ENCODE data around the gene DPPA3.
"Not testable (repeated sequence)": the region's sequence is repeated elsewhere in the genome, so short reads cannot be mapped to it uniquely, and the experiment has no call there.

DPPA3 gene

DNA sequence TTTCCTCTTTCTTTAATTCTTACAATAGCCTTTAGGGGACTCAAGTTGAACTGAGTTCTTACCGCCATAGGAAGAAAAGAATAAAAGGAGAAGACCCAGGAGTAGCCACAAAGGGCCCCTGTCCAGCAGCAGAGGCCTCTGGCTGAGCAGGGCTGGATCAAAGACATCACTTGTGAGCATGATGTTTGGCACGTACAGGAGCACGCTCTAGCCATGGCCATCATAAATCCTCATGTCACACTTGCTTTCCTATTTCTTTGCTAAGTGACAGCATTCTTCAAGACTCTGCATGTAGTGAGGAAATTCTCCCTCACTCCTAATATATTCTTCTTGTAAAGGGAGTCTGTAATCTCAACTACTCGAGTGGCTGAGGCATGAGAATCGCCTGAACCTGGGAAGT, 20.3 kb downstream of the DPPA3 start:
- no peak for DNase-seq

DNA sequence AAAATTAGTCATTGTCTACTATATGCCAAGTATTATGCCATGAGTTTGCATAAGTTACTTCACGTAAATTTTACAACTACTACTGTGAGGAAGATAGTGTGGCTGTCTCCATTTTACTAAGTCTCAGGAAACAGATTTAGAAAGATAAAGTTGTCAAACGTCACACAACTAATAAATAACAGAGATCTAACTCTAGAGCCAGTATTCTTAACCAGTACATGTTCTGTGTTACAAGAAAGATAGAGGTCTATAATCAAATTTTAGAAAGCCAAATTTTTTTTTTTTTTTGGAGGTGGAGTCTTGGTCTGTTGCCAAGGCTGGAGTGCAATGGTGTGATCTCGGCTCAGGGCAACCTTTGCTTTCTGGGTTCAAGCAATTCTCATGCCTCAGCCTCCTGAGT, 21.8 kb downstream of the DPPA3 start:
- no peak for DNase-seq

DNA sequence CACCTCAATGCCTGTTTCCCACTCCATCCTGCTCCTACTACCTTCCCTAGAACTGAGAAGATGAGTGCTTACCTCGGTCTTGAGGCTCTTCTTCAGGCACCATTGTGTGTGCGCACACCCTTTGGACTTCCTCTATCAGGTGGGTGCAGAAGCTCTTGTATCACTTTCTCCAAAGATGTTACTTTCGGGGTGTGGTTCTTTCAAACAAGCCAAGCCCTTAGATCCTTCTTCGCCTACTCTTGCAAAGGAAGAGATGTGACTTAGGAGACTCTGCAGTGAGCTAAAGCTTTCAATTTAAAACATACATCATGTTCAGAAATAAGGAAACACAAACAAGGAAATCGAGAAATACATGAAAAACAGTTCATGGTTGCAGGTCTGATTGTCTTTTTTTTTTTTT, 36.0 kb downstream of the DPPA3 start, which contains the start of gene CLEC4C:
Gene CLEC4C (minus strand): TSS at position 130 of the 400 bp plus-strand sequence. CDS start 27 bp downstream, at position 103.
- DNase-seq: no peak

DNA sequence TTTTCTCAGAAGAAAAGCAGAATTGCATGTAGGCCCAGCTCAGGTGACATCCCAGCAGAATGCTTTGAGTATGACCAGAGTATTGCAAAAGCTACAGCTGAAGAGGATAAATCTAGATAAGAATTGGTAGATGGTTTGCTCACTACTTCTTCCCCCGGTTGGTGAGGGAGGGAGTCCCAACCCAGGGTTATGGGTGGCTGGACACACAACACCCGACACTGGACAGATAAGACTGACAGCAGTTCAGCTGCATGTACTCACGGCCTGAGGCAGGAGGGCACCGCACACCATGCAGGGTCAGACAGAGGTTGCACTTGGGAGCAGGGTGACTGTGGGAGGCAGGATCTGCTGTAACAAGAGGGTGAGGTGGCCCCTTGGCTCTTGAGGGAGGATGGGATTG, 37.6 kb downstream of the DPPA3 start:
- DNase-seq: no peak

DNA sequence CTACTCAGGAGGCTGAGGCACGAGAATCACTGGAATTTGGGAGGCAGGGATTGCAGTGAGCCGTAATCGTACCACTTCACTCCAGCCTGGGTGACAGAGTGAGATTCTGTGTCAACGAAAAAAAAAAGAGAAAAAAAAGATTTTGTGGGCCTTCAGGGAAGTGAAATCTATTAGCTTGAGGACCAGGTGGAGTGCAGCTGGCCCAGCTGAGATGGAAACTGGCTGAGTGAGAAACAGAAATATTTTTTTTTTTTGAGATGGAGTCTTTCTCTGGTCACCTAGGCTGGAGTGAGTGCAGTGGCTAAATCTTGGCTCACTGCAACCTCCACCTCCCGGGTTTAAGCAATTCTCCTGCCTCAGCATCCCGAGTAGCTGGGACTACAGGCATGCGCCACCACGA, 38.2 kb downstream of the DPPA3 start:
- no peak for DNase-seq

DNA sequence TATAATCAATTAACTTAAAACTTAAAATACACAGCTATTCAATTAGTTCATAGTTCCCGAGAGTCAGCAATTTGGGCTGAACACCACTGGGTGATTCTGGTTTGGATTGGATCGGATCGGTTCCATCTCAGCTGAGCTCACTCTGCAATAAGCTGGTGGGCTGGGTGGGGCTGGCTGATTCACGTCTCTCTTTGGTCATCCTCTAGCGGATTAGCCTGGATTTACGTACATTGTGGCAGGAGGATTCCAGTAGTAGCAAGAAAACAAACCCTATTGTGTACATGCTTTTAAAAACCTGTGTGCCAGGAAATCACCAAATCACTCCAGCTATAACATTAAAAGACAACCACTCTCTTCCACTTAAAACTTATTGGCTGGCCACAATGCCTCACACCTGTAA, 39.1 kb downstream of the DPPA3 start:
- DNase-seq: no peak

DNA sequence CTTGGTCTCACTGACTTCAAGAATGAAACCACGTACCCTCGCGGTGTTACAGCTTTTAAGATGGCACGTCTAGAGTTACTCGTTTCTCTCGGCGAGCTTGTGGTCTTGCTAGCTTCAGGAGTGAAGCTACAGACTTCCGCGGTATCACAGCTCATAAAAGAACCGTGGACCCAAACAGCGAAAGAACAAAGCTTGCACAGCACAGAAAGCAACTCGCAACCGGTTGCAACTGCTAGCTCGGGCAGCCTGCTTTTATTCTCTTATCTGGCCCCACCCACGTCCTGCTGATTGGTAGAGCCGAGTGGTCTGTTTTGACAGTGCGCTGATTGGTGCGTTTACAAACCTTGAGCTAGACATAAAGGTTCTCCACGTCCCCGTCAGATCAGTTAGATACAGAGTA, 40.2 kb downstream of the DPPA3 start:
- DNase-seq: no peak

DNA sequence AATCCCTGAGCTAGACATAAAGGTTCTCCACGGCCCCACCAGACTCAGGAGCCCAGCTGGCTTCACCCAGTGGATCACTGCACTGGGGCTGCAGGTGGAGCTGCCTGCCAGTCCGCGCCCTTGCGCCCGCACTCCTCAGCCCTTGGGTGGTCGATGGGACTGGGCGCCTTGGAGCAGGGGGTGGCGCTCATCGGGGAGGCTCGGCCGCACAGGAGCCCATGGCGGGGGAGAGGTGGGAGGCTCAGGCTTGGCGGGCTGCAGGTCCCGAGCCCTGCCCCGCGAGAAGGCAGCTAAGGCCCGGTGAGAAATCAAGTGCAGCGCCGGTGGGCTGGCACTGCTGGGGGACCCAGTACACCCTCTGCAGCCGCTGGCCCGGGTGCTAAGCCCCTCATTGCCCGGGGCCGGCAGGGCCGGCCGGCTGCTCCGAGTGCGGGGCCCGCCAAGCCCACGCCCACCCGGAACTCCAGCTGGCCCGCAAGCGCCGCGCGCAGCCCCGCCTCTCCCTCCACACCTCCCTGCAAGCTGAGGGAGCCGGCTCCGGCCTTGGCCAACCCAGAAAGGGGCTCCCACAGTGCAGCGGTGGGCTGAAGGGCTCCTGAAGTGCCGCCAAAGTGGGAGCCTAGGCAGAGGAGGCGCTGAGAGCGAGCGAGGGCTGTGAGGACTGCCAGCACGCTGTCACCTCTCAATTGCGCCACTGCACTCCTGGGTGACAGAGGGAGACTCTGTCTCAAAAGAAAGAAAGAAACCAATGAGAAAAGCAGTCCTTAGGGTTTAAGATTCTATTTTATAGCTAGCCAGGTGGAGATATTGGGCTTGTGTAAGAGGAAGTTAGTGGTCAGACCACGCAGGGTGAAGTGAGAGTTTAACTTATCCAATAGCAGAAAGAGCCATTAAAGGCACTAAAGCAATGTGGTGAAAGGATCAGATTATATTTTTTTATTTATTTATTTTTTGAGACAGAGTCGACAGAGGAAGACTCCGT, 41.0 kb downstream of the DPPA3 start:
- not testable (repeated sequence) for DNase-seq

DNA sequence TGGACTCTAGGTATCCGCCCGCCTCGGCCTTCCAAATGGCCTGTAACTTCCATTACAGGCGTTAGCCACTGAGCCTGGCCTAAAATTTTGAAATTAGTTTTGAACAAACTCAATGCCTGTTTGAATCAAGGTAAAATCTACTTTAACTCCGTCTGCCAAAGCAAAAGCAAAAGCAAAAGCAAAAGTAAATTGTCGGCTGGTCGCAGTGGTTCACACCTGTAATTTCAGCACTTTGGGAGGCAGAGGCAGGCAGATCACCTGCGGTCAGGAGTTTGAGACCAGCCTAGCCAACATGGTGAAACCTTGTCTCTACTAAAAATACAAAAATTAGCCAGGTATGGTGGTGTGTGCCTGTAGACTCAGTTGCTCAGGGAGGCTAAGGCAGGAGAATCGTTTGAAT, 44.4 kb downstream of the DPPA3 start:
- DNase-seq: not testable (repeated sequence)

DNA sequence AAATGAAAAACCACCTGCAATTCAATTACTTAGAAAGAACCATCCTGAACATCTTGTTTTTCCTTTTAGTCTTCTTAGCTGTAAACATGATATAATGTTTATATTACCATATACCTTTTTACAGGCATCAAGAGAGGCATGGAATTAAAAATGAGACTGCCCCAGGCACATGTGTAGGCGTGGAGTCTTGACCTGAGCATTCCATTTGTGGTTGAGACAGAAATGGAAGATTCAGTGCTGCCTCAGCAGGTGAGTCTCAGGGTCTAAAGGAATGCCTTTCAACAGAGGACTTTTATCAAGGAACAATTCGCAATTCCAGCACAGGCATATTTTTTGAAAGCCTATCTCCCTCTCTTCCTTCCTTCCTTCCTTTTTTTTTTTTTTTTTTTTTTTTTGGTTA, 45.8 kb downstream of the DPPA3 start:
- DNase-seq: no peak

DNA sequence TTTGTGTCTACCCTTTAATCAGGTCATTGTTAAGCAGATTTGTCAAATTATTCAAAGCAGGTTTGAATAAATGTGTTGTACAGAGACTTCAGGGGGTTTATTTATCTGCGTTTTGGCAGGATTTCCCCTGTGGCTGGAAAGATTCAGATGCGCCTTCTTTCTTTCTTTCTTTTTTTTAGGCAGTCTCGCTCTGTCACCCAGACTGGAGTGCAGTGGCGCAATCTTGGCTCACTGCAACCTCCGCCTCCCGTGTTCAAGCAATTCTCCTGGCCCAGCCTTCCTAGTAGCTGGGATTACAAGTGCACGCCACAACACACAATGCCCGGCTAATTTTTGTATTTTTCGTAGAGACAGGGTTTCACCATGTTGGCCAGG, 47.5 kb downstream of the DPPA3 start:
- DNase-seq: no peak
